SK-N-SH treated with all-trans-retinoic acid at 6 μM for 48 hours (cell line): Measurements from ENCODE around the gene OR5C1.

ENCODE experiments used
- ATAC-seq: fragments of 200-7000 bp; cut with Tn5 transposase; 3 replicates; pipeline ENCODE4 v1.9.1; 2020; ENCODE audit warnings: mild to moderate bottlenecking, moderate library complexity
- ARNTL ChIP-seq: fragments of 450-650 bp; formaldehyde crosslinking; IDR thresholded peaks from 2 replicates; pipeline ENCODE4 v1.5.0; 2020; ENCODE audit warnings: low read depth, mild to moderate bottlenecking, moderate library complexity, borderline replicate concordance
- BACH2 ChIP-seq: fragments of 250-450 bp; sonication (Bioruptor Pico); IDR thresholded peaks from 2 replicates; pipeline ENCODE4 v1.9.0; 2021; ENCODE audit warnings: mild to moderate bottlenecking, borderline replicate concordance
- CSDC2 ChIP-seq: fragments of 250-450 bp; sonication (Bioruptor Pico); IDR thresholded peaks from 2 replicates; pipeline ENCODE4 v1.5.0; 2020; ENCODE audit warnings: mild to moderate bottlenecking, moderate library complexity
- ESRRG ChIP-seq: fragments of 250-450 bp; sonication (Bioruptor Pico); IDR thresholded peaks from 2 replicates; pipeline ENCODE4 v1.6.1; 2021; ENCODE audit warnings: mild to moderate bottlenecking
- GLIS3 ChIP-seq: fragments of 250-450 bp; sonication (Bioruptor Pico); IDR thresholded peaks from 2 replicates; pipeline ENCODE4 v1.5.0; 2020; ENCODE audit warnings: mild to moderate bottlenecking, moderate library complexity
- ISL1 ChIP-seq: fragments of 250-450 bp; sonication (Bioruptor Pico); IDR thresholded peaks from 2 replicates; pipeline ENCODE4 v2.1.2; 2022; ENCODE audit warnings: mild to moderate bottlenecking, moderate library complexity
- OSR1 ChIP-seq: fragments of 250-450 bp; sonication (Bioruptor Pico); IDR thresholded peaks from 2 replicates; pipeline ENCODE4 v1.8.0; 2022; ENCODE audit warnings: moderate library complexity, mild to moderate bottlenecking, inconsistent platforms
- PPARA ChIP-seq: fragments of 250-450 bp; sonication (Bioruptor Pico); IDR thresholded peaks from 2 replicates; pipeline ENCODE4 v1.5.0; 2020; ENCODE audit warnings: mild to moderate bottlenecking, borderline replicate concordance
- RARB ChIP-seq: fragments of 250-450 bp; sonication (Bioruptor Pico); IDR thresholded peaks from 2 replicates; pipeline ENCODE4 v1.8.0; 2021; ENCODE audit warnings: mild to moderate bottlenecking, moderate library complexity
- SNAI2 ChIP-seq: fragments of 250-450 bp; sonication (Bioruptor Pico); IDR thresholded peaks from 2 replicates; pipeline ENCODE4 v1.5.0; 2020; ENCODE audit warnings: mild to moderate bottlenecking, moderate library complexity
- TCF4 ChIP-seq: fragments of 250-450 bp; sonication (Bioruptor Pico); IDR thresholded peaks from 2 replicates; pipeline ENCODE4 v1.8.0; 2021; ENCODE audit warnings: mild to moderate bottlenecking, moderate library complexity, borderline replicate concordance
- TOX ChIP-seq: fragments of 250-450 bp; sonication (Bioruptor Pico); IDR thresholded peaks from 2 replicates; pipeline ENCODE4 v1.8.0; 2021; ENCODE audit warnings: mild to moderate bottlenecking, moderate library complexity, borderline replicate concordance
- ZC3H10 ChIP-seq: fragments of 250-450 bp; sonication (Bioruptor Pico); IDR thresholded peaks from 2 replicates; pipeline ENCODE4 v1.5.1; 2021; ENCODE audit warnings: mild to moderate bottlenecking, moderate library complexity
- ZFP3 ChIP-seq: fragments of 250-450 bp; sonication (Bioruptor Pico); IDR thresholded peaks from 2 replicates; pipeline ENCODE4 v1.5.0; 2020; ENCODE audit warnings: mild to moderate bottlenecking, moderate library complexity
- ZFP30 ChIP-seq: fragments of 450-650 bp; formaldehyde crosslinking; IDR thresholded peaks from 2 replicates; pipeline ENCODE4 v1.5.0; 2022; ENCODE audit warnings: mild to moderate bottlenecking, moderate library complexity
- ZNF565 ChIP-seq: fragments of 450-650 bp; formaldehyde crosslinking; conservative IDR thresholded peaks from 2 replicates; pipeline ENCODE4 v1.5.0; 2020; ENCODE audit warnings: low read depth, mild to moderate bottlenecking, moderate library complexity
- ZNF8 ChIP-seq: fragments of 450-650 bp; formaldehyde crosslinking; IDR thresholded peaks from 2 replicates; pipeline ENCODE4 v1.5.0; 2020; ENCODE audit warnings: mild to moderate bottlenecking, moderate library complexity
- TF ChIP-seq, protein P1 (sequence below): fragments of 250-450 bp; sonication (Bioruptor Pico); IDR thresholded peaks from 2 replicates; pipeline ENCODE4 v1.5.1; 2021; ENCODE audit warnings: mild to moderate bottlenecking, moderate library complexity
- TF ChIP-seq, protein P2 (sequence below): fragments of 250-450 bp; sonication (Bioruptor Pico); IDR thresholded peaks from 2 replicates; pipeline ENCODE4 v1.5.0; 2020; ENCODE audit warnings: mild to moderate bottlenecking, moderate library complexity
- TF ChIP-seq, protein P3 (sequence below): fragments of 250-450 bp; sonication (Bioruptor Pico); IDR thresholded peaks from 2 replicates; pipeline ENCODE4 v1.8.0; 2021; ENCODE audit warnings: low read depth, mild to moderate bottlenecking, moderate library complexity, borderline replicate concordance
- TF ChIP-seq, protein P4 (sequence below): fragments of 250-450 bp; sonication (Bioruptor Pico); IDR thresholded peaks from 2 replicates; pipeline ENCODE4 v1.8.0; 2020; ENCODE audit warnings: mild to moderate bottlenecking, moderate library complexity, borderline replicate concordance

Gene OR5C1

GRCh38 chr9:122781671-122782070, 7.1 kb upstream of the OR5C1 start:
- TF ChIP-seq ZC3H10 (CRISPR knock-in tag) (no peak), SNAI2 (no peak), CSDC2 (CRISPR knock-in tag) (no peak), ZNF8 (CRISPR knock-in tag) (no peak), TCF4 (no peak)
- TF ChIP-seq, all 23 proteins: peak for 0
- ATAC-seq: no peak

DNA sequence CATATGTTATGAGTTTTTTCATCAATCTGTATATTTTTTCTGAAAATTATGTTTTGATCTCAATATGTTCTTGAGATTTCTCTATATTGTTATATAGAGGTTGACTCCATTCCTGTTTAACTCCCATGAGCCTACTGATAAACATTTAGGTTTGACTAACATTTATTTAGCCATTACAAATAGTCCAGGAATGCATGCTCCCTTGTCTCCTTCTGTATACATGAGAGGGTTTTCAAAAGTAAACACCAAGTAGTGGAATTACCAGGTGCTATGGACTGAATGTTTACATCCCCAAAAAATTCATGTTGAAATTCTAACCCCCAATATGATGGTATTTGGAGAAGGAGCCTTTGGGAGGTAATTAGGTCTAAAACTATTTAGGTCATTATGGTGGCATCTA, 3.5 kb upstream of the OR5C1 start:
- no peak for ATAC-seq
- TF ChIP-seq ZFP30 (no peak), BACH2 (CRISPR knock-in tag) (no peak), ZC3H10 (CRISPR knock-in tag) (no peak)

- ATAC-seq: no peak
- no peak for TF ChIP-seq ZNF565
- no peak for TF ChIP-seq ESRRG (CRISPR knock-in tag)
- TF ChIP-seq BACH2 (CRISPR knock-in tag): no peak
- TF ChIP-seq, protein P1, sequence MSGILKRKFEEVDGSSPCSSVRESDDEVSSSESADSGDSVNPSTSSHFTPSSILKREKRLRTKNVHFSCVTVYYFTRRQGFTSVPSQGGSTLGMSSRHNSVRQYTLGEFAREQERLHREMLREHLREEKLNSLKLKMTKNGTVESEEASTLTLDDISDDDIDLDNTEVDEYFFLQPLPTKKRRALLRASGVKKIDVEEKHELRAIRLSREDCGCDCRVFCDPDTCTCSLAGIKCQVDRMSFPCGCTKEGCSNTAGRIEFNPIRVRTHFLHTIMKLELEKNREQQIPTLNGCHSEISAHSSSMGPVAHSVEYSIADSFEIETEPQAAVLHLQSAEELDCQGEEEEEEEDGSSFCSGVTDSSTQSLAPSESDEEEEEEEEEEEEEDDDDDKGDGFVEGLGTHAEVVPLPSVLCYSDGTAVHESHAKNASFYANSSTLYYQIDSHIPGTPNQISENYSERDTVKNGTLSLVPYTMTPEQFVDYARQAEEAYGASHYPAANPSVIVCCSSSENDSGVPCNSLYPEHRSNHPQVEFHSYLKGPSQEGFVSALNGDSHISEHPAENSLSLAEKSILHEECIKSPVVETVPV (CRISPR knock-in tag): no peak
- TF ChIP-seq, protein P2, sequence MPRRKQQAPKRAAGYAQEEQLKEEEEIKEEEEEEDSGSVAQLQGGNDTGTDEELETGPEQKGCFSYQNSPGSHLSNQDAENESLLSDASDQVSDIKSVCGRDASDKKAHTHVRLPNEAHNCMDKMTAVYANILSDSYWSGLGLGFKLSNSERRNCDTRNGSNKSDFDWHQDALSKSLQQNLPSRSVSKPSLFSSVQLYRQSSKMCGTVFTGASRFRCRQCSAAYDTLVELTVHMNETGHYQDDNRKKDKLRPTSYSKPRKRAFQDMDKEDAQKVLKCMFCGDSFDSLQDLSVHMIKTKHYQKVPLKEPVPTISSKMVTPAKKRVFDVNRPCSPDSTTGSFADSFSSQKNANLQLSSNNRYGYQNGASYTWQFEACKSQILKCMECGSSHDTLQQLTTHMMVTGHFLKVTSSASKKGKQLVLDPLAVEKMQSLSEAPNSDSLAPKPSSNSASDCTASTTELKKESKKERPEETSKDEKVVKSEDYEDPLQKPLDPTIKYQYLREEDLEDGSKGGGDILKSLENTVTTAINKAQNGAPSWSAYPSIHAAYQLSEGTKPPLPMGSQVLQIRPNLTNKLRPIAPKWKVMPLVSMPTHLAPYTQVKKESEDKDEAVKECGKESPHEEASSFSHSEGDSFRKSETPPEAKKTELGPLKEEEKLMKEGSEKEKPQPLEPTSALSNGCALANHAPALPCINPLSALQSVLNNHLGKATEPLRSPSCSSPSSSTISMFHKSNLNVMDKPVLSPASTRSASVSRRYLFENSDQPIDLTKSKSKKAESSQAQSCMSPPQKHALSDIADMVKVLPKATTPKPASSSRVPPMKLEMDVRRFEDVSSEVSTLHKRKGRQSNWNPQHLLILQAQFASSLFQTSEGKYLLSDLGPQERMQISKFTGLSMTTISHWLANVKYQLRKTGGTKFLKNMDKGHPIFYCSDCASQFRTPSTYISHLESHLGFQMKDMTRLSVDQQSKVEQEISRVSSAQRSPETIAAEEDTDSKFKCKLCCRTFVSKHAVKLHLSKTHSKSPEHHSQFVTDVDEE: no peak
- TF ChIP-seq, protein P3, sequence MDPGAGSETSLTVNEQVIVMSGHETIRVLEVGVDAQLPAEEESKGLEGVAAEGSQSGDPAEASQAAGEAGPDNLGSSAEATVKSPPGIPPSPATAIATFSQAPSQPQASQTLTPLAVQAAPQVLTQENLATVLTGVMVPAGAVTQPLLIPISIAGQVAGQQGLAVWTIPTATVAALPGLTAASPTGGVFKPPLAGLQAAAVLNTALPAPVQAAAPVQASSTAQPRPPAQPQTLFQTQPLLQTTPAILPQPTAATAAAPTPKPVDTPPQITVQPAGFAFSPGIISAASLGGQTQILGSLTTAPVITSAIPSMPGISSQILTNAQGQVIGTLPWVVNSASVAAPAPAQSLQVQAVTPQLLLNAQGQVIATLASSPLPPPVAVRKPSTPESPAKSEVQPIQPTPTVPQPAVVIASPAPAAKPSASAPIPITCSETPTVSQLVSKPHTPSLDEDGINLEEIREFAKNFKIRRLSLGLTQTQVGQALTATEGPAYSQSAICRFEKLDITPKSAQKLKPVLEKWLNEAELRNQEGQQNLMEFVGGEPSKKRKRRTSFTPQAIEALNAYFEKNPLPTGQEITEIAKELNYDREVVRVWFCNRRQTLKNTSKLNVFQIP (CRISPR knock-in tag): no peak
- no peak for TF ChIP-seq ZFP30
- TF ChIP-seq ARNTL (CRISPR knock-in tag): no peak
- no peak for TF ChIP-seq RARB (CRISPR knock-in tag)
- TF ChIP-seq TCF4: no peak
- TF ChIP-seq PPARA (CRISPR knock-in tag): no peak
- TF ChIP-seq ZFP3: no peak
- no peak for TF ChIP-seq ZNF8 (CRISPR knock-in tag)
- TF ChIP-seq ZC3H10 (CRISPR knock-in tag): no peak
- TF ChIP-seq SNAI2: no peak
- TF ChIP-seq, protein P4, sequence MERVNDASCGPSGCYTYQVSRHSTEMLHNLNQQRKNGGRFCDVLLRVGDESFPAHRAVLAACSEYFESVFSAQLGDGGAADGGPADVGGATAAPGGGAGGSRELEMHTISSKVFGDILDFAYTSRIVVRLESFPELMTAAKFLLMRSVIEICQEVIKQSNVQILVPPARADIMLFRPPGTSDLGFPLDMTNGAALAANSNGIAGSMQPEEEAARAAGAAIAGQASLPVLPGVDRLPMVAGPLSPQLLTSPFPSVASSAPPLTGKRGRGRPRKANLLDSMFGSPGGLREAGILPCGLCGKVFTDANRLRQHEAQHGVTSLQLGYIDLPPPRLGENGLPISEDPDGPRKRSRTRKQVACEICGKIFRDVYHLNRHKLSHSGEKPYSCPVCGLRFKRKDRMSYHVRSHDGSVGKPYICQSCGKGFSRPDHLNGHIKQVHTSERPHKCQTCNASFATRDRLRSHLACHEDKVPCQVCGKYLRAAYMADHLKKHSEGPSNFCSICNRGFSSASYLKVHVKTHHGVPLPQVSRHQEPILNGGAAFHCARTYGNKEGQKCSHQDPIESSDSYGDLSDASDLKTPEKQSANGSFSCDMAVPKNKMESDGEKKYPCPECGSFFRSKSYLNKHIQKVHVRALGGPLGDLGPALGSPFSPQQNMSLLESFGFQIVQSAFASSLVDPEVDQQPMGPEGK (CRISPR knock-in tag): no peak
- TF ChIP-seq TOX (CRISPR knock-in tag): no peak
Observed at GRCh38 chr9:122786338-122786737, 2.4 kb upstream of the OR5C1 start.

- no peak for ATAC-seq
- TF ChIP-seq, protein P1 (CRISPR knock-in tag): no peak
- no peak for TF ChIP-seq SNAI2
- TF ChIP-seq ZFP30: no peak
- no peak for TF ChIP-seq ZC3H10 (CRISPR knock-in tag)
- TF ChIP-seq, protein P3 (CRISPR knock-in tag): no peak
- no peak for TF ChIP-seq OSR1 (CRISPR knock-in tag)
- TF ChIP-seq GLIS3: no peak
- TF ChIP-seq ISL1 (CRISPR knock-in tag): no peak
- no peak for TF ChIP-seq ZFP3
- no peak for TF ChIP-seq RARB (CRISPR knock-in tag)
- no peak for TF ChIP-seq ARNTL (CRISPR knock-in tag)
- TF ChIP-seq ZNF8 (CRISPR knock-in tag): no peak
- TF ChIP-seq, protein P2: no peak
Observed at GRCh38 chr9:122789256-122790046, 718 bp downstream of the OR5C1 start.
